Activated T-cell treated with anti-CD3 and anti-CD28 coated beads, Interleukin-2, amount 50 U/mL, for 72 hours (primary cell): ENCODE measurements around the gene MYL4. TPM values are rescaled to one million over a fixed set of nuclear protein-coding genes. Genes with fewer than 3 reads are reported as not detected.

Source experiments
- ATAC-seq, 2 donors: fragments of 150-1000 bp; cut with Tn5 transposase; replicated peaks in 1 of 2; 2 replicates each; pipeline ENCODE4 v1.10.0; 2021; ENCODE audit warnings: moderate library complexity in 2 of 2, mild to moderate bottlenecking in 1 of 2
- DNase-seq, 2 donors: peaks; one replicate each; pipeline ENCODE4 v3.0.0; 2021 to 2022; ENCODE audit warnings: mixed read lengths in 1 of 2
- H3K27ac Mint-ChIP-seq: one replicate; pipeline ENCODE4 v1.8.0; 2022; ENCODE audit warnings: mild to moderate bottlenecking, moderate library complexity, mixed read lengths
- H3K27me3 Mint-ChIP-seq: one replicate; pipeline ENCODE4 v1.8.0; 2022; ENCODE audit warnings: low read depth, mixed read lengths
- H3K36me3 Mint-ChIP-seq, 2 donors: one replicate each; pipeline ENCODE4 v1.8.0; 2022; ENCODE audit warnings: mixed read lengths in 2 of 2, mild to moderate bottlenecking in 1 of 2; ENCODE audit not compliant: insufficient read depth in 2 of 2
- H3K4me1 Mint-ChIP-seq: one replicate; pipeline ENCODE4 v1.8.0; 2022; ENCODE audit warnings: low read depth, mixed read lengths
- H3K4me3 Mint-ChIP-seq, 2 donors: one replicate each; pipeline ENCODE4 v1.8.0; 2022; ENCODE audit warnings: mild to moderate bottlenecking in 2 of 2, mixed read lengths in 2 of 2, moderate library complexity in 2 of 2
- H3K9me3 Mint-ChIP-seq, 2 donors: one replicate each; pipeline ENCODE4 v1.8.0; 2022; ENCODE audit warnings: mixed read lengths in 2 of 2
- total RNA-seq, 2 donors: library from RNA; stranded (reverse); gene quantifications; one replicate each; pipeline ENCODE4 v1.2.3, GENCODE V29; 2022

The MYL4 gene
- total RNA-seq, 2 donors from 2014 or later: not detected

- H3K36me3 Mint-ChIP-seq: no peaks in the 10 kb centered on the region
- H3K27me3 Mint-ChIP-seq: peaks cover 20% of the 10 kb centered on the region
- H3K9me3 Mint-ChIP-seq: no peaks in the 10 kb centered on the region
- peaks cover 12% of the 10 kb centered on the region for H3K4me1 Mint-ChIP-seq
- no peak overlapping the region for H3K27ac Mint-ChIP-seq
- ATAC-seq (no peak), DNase-seq (no peak)
- H3K4me3 Mint-ChIP-seq: no peak overlapping the region
Measured at GRCh38 chr17:47243737-47244598, 34.8 kb downstream of the MYL4 start.

- peaks cover 20% of the 10 kb centered on the region for H3K27me3 Mint-ChIP-seq
- H3K27ac Mint-ChIP-seq: no peak overlapping the region
- ATAC-seq: no peak
- H3K4me1 Mint-ChIP-seq: peaks cover 7% of the 10 kb centered on the region
- H3K4me3 Mint-ChIP-seq: no peak overlapping the region
- H3K36me3 Mint-ChIP-seq: no peaks in the 10 kb centered on the region
- no peak for DNase-seq
- no peaks in the 10 kb centered on the region for H3K9me3 Mint-ChIP-seq
Measured at GRCh38 chr17:47244697-47245096, 35.5 kb downstream of the MYL4 start.

- DNase-seq (no peak), ATAC-seq (no peak)
- peaks cover 20% of the 10 kb centered on the region for H3K27me3 Mint-ChIP-seq
Measured at GRCh38 chr17:47246120-47246519, 37.0 kb downstream of the MYL4 start.

GRCh38 chr17:47250855-47251254 lies 41.7 kb downstream of the MYL4 start:
- Mint-ChIP-seq H3K9me3 (no peaks in the 10 kb centered on the region), H3K36me3 (no peaks in the 10 kb centered on the region), H3K4me1 (peaks cover 12% of the 10 kb centered on the region), H3K27ac (peak overlapping the region; percentile 45), H3K27me3 (peaks cover 40% of the 10 kb centered on the region), H3K4me3 (no peak overlapping the region)
- no peak for DNase-seq
- no peak for ATAC-seq

More at GRCh38 chr17:47246120-47246519, 37.0 kb downstream of the MYL4 start:
- no peaks in the 10 kb centered on the region for H3K36me3 Mint-ChIP-seq
- H3K4me3 Mint-ChIP-seq: no peak overlapping the region
- no peak overlapping the region for H3K27ac Mint-ChIP-seq
- no peaks in the 10 kb centered on the region for H3K9me3 Mint-ChIP-seq
- H3K4me1 Mint-ChIP-seq: no peaks in the 10 kb centered on the region

GRCh38 chr17:47251421-47251940 lies 42.3 kb downstream of the MYL4 start:
- H3K4me3 Mint-ChIP-seq: no peak overlapping the region
- DNase-seq (no peak), ATAC-seq (no peak)
- no peaks in the 10 kb centered on the region for H3K36me3 Mint-ChIP-seq
- peaks cover 41% of the 10 kb centered on the region for H3K27me3 Mint-ChIP-seq
- H3K9me3 Mint-ChIP-seq: no peaks in the 10 kb centered on the region
- peaks cover 12% of the 10 kb centered on the region for H3K4me1 Mint-ChIP-seq
- no peak overlapping the region for H3K27ac Mint-ChIP-seq

- no peak for DNase-seq
- Mint-ChIP-seq H3K27me3 (peaks cover 49% of the 10 kb centered on the region), H3K9me3 (no peaks in the 10 kb centered on the region), H3K4me1 (peaks cover 12% of the 10 kb centered on the region), H3K4me3 (no peak overlapping the region), H3K36me3 (no peaks in the 10 kb centered on the region), H3K27ac (no peak overlapping the region)
- ATAC-seq: no peak
Measured at GRCh38 chr17:47252209-47252608, 43.1 kb downstream of the MYL4 start.

- H3K27ac Mint-ChIP-seq: no peak overlapping the region
- DNase-seq (no peak), ATAC-seq (no peak)
- H3K9me3 Mint-ChIP-seq: no peaks in the 10 kb centered on the region
- H3K36me3 Mint-ChIP-seq: no peaks in the 10 kb centered on the region
- peaks cover 56% of the 10 kb centered on the region for H3K27me3 Mint-ChIP-seq
- H3K4me1 Mint-ChIP-seq: peaks cover 17% of the 10 kb centered on the region
- H3K4me3 Mint-ChIP-seq: peak overlapping the region; percentile 61 to 88
Measured at GRCh38 chr17:47252766-47253512, 43.8 kb downstream of the MYL4 start.

- Mint-ChIP-seq H3K4me1 (peaks cover 19% of the 10 kb centered on the region), H3K9me3 (no peaks in the 10 kb centered on the region), H3K36me3 (no peaks in the 10 kb centered on the region), H3K27me3 (peaks cover 64% of the 10 kb centered on the region), H3K27ac (peak within 1 kb of the TSS; percentile 58), H3K4me3 (peak within 1 kb of the TSS; percentile 88 to 92)
- peak; percentile 81 to 82 for DNase-seq
- ATAC-seq: peak; percentile 96 to 98
Measured at GRCh38 chr17:47253541-47254402, 44.6 kb downstream of the MYL4 start, which contains the start of gene ITGB3. ITGB3 (plus strand) TSS chr17:47253827; CDS start chr17:47253862, 35 bp downstream.

- no peak for ATAC-seq
- no peak for DNase-seq
- Mint-ChIP-seq H3K36me3 (no peaks in the 10 kb centered on the region), H3K27me3 (peaks cover 67% of the 10 kb centered on the region), H3K9me3 (no peaks in the 10 kb centered on the region), H3K4me3 (peak overlapping the region; percentile 88 to 92), H3K4me1 (peaks cover 19% of the 10 kb centered on the region), H3K27ac (peak overlapping the region; percentile 58)
Measured at GRCh38 chr17:47254403-47254943, 45.3 kb downstream of the MYL4 start.

GRCh38 chr17:47257651-47258339 lies 48.6 kb downstream of the MYL4 start:
- Mint-ChIP-seq H3K4me3 (no peak overlapping the region), H3K27ac (no peak overlapping the region), H3K4me1 (peaks cover 19% of the 10 kb centered on the region), H3K36me3 (no peaks in the 10 kb centered on the region), H3K9me3 (no peaks in the 10 kb centered on the region), H3K27me3 (peaks cover 67% of the 10 kb centered on the region)
- no peak for ATAC-seq
- no peak for DNase-seq

- H3K4me3 Mint-ChIP-seq: no peak overlapping the region
Measured at GRCh38 chr17:47262586-47262985, 53.4 kb downstream of the MYL4 start.

GRCh38 chr17:47264166-47264565 lies 55.0 kb downstream of the MYL4 start:
- peaks cover under 1 to 4% of the 10 kb centered on the region in 2 donors for H3K9me3 Mint-ChIP-seq
- no peak for ATAC-seq
- DNase-seq: no peak
- peaks cover 20% of the 10 kb centered on the region for H3K27me3 Mint-ChIP-seq
- H3K4me3 Mint-ChIP-seq: no peak overlapping the region
- no peaks in the 10 kb centered on the region for H3K4me1 Mint-ChIP-seq
- peaks cover 0 to 1% of the 10 kb centered on the region in 2 donors for H3K36me3 Mint-ChIP-seq
- no peak overlapping the region for H3K27ac Mint-ChIP-seq

More at GRCh38 chr17:47262586-47262985, 53.4 kb downstream of the MYL4 start:
- Mint-ChIP-seq H3K27me3 (peaks cover 34% of the 10 kb centered on the region), H3K27ac (no peak overlapping the region), H3K4me1 (peaks cover 6% of the 10 kb centered on the region), H3K9me3 (peaks cover 0 to 2% of the 10 kb centered on the region in 2 donors), H3K36me3 (no peaks in the 10 kb centered on the region)
- ATAC-seq (no peak), DNase-seq (no peak)
